ENCODE results near the gene GHDC.
A peak's percentile ranks its signal among the peaks of the same experiment; 100 is the strongest.

Gene GHDC

DNA sequence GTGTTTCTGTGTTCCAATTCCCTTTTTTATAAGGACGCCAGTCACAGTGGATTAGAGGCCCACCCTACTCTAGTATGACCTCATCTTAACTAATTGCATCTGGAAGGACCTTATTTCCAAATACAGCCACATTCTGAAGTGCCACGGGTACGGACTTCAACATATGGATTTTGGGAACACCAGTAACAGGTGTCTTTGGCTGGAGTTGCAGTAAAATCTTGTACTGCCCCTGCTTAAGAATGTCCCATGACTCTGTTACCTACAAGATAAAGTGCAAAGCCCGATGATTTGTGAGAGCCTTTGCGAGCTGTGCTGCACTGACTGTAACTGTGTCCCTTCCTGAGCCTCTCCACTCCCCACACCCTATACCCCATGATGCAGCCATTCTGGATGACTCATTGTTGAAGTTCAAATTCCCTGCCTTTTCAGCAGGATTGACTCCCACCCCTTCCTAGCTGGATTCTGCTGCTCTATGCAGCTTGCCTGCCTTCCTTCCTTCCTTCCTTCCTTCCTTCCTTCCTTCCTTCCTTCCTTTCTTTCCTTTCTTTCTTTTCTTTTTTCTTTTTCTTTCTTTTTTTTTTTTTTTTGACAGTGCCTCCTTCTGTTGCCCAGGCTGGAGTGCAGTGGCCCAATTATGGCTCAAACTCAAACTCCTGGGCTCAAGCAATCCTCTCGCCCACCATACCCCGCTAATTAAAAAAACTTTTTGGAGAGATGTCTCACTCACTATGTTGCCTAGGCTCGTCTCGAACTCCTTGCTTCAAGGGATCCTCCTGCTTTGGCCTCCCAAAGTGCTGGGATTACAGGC is 11.2 kb downstream of the GHDC start:
- DNase-seq (ENCODE audit: low read depth) = no peak

DNA sequence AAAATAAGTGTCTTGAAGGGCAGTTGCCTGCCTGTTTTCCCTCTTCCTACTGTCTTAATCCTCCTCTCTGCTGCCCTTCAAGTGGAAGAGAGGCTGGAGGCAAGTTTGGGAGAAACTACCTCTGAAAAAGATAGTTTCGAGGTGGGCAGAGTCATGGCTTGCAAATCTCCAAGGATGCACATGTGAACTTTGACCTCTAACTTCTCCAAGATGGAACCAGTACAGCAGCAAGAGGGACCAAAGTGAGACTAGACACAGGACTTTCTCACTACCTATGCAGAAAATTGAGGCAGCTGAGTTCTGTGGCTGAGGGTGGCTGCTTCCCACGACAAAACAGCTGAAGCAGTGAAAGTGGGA is 12.5 kb downstream of the GHDC start:
- no peak for DNase-seq (ENCODE audit: low read depth)

DNA sequence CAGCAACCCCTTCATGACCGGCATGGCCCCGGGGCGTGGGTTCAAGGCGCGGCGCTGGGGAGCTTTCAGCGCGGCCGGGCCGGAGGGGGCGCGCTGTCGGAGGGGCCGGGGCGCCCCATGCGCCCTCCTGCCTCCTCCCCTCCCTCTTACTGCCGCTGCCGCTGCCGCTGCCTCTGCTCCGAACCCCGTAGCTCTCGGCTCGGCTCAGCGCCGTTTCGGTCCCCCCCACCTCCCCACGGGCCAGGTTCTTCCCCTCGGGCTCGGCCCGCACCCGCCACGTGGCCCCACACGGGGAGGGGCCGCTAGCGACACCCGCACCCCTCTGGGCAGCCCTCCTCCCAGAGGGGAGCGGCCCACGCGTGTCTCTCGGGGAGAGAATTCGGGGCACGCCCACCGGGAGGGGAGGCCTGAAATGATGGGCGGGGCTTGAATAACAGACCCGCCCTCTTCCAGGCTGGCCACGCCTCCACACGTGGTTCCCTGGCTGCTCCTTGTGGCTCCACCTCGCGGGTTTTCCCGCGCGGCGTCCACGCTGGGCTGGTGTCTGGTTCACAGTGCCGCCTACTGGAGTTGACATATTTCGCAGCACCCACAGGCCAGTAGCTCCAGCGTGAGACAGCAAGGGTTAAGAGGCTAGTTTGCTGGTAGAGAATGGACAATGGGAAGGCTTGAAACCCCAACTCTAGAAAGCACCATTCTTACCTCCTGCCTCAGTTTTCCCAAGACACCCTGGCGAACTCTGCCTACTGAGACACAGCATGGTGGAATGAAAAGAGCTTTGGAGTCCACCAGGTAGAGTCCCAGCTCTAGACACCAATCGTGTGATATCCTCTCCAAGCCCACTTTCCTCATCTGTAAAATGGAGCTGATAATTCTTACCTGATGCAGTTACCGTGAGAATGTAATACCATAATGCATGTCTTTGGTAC is 13.1 kb downstream of the GHDC start, which contains the start of gene KCNH4:
Gene KCNH4 (minus strand): TSS at position 221 of the 929 bp plus-strand sequence. CDS start 197 bp downstream, at position 24.
- DNase-seq (ENCODE audit: low read depth) = peak; percentile 60

DNA sequence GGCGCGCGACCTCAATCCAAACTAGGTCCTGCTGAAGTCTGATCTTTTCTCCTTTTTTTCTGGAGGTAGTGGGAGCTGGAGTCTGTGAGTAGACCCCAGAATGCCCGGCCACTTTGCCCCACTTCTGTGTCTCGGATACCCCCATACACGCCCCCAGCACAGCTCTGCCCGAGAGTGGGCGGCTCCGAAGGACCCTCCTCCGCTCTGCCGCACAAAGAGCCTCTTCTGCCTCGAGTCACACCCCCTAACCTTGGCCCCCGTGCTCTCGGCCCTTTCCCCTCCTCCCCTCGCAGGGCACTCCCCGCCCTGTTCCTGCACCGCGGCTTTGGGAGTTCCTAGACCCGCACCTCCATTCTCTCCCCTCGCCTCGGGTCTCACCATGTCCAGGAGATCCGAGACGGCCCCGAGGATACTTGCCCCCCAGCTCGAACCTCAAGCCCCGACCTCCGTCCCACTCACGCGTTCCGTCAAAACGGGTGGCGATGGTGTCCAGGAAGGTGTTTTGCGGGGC is 13.8 kb downstream of the GHDC start:
- no peak for DNase-seq (ENCODE audit: low read depth)

DNA sequence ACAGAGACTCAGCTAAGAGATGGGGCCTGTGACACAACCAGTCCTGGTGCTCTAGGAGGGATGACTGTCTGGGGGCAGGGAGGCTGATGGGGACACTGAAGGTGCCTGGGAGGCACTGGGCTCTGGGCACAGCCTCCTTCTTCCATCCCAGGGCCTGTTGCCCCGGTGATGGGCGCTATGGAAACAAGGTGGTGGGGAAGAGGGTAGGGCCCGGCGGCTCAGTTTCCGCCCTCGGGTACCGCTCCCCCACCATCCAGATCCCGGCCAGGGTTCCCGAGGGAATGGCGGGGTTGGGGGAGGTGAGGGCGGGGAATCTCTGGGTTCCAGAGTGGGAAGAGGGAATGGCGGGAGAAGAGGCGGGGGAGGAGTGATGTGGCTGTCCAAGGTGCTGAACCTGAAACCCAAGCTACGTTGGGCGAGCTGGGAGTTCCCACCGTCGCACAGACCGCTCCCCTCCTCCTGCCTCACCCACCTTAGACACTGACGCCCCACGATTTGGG is 14.3 kb downstream of the GHDC start:
- DNase-seq (ENCODE audit: low read depth) = no peak

DNA sequence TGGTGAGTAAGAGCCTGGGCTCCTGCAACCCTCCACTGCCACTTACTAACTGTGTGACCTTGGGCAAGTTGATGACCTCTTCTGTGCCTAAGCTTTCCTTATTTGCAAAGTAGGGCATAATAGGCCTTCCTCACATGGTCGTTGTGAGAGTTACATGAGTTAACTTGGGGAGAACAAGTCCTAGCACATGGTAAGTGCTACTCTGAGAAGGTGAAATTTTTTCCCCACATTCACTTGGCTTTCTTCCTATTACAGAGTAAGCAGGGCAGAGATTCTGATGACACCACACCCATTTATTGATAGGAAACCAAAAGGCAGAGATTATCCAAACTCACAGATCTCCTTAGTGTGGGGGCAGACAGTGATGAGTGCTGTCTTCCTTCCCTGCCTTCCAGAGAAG is 15.0 kb downstream of the GHDC start:
- DNase-seq (ENCODE audit: low read depth) = no peak

DNA sequence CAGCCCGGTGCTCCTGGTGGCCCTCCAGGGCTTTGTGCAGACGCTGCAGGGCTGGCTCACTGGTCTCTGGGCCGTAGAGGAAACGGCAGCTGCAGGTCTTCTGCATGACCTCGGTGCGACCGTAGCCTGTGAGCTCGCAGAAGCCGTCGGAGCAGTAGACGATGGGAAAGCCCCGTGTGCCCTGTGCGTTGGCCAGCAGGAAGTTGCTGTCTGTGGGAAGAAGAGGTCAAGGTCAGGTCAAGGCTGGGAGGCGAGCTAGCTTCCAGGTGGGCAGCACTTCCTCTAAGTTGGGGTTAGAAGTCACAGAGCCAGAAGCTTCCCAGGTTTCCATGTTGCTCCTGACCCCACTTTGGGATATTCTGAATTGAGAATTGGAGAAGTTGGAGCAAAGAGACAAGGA is 15.5 kb downstream of the GHDC start:
- no peak for DNase-seq (ENCODE audit: low read depth)

DNA sequence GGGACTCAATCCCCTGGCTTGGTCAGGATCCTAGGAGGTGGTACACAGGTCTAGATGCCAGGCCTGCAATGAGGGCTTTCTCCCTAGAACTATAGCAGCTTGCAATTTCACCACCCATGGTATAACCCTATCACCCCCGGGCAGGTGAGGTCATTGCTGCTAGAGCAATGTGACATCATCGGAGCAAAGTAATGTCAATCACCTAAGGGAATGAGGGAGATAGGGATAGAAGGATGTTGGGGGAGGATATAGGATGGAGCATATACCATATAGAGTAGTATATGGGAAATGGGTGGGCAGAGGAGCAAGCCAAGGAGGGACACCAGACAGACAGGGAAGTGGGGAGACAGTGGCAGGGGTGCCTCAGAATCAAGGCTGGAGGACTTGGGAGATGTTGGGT is 16.6 kb downstream of the GHDC start:
- no peak for DNase-seq (ENCODE audit: low read depth)

DNA sequence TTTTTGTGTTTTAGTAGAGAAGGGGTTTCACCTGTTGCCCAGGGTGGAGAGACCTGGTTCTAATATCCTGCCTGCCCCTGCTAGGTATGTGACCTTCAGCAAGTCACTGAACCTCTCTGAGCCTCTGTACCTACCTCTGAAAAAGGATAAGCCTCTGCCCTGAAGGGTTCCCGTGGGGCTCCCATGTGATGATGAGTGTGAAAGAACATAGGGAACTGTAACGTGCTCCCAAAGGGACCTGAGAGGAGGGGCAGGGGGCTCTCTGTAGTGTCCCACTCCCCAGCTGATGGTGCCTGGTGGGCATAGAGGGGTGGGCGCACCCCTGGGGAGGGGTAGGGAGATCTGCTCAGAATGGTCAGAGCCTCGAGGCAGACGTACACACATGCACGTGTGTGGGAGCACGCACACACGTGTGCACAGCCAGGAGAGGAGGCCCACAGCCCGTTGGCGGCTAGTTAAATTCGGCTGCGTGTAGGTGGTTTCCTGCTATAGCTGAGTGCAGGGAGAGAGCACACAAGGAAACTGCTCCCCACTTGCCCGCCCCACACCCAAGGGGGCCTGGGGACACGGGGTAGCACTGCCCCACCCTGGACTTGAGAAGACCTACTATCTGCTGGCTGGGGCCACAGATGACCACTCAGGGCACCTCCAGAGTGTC is 20.0 kb downstream of the GHDC start:
- no peak for DNase-seq (ENCODE audit: low read depth)

DNA sequence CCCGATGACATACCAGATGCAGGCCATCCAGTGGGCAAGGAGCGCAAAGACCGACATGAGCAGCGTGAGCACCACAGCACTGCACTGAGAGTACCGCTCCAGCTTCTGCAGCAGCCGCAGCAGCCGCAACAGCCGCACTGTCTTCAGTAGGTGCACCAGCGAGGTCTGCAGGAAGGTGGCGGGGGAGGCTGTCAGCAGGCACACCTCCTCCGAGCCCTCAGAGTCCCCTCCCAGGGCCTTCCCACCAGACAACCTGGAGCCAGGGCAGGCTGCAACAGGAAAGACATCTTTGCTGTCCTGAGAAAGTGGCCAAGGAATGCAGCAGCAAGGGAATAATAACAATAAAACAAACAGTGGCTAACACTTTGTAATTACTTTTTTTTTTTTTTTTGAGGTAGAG is 22.5 kb downstream of the GHDC start:
- DNase-seq (ENCODE audit: low read depth) = no peak

DNA sequence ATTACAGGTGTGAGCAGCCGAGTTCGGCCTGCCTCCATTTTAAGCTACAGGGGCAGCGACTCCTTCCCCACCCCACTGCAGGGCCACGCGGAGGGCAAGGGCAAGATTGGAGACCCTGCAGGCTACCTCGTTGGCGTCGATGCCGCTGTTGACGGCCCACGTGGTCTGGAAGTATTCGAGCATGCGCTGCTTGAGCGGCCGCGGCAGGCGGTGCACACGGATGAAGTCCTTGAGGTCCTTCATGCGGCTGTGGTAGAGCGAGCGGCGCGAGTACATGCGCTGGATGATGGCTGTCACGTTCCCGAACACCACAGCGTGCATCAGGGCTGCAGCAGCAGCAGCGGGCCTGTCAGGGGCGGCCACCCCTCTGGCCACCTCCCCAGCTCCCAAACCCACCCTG is 24.9 kb downstream of the GHDC start:
- DNase-seq (ENCODE audit: low read depth) = no peak

DNA sequence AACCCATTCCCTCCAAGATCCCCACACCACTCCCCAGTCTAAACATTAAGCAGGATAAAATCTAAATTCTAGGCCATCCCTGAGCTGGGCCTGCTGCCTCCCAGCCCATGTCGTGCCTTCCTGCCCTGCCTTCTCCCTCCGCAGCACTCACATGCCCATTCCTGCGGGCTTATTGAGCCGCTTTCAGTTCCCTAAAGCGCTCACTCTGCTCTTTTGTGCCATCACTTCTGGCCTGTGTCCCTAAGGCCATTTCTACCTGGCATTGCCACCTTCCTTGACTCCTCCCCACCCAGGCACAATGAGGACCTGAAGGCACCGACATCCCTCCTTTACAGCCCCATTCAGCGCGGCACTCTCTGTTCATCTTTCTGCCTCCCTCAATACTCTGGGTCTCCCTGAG is 26.5 kb downstream of the GHDC start:
- DNase-seq (ENCODE audit: low read depth) = no peak

DNA sequence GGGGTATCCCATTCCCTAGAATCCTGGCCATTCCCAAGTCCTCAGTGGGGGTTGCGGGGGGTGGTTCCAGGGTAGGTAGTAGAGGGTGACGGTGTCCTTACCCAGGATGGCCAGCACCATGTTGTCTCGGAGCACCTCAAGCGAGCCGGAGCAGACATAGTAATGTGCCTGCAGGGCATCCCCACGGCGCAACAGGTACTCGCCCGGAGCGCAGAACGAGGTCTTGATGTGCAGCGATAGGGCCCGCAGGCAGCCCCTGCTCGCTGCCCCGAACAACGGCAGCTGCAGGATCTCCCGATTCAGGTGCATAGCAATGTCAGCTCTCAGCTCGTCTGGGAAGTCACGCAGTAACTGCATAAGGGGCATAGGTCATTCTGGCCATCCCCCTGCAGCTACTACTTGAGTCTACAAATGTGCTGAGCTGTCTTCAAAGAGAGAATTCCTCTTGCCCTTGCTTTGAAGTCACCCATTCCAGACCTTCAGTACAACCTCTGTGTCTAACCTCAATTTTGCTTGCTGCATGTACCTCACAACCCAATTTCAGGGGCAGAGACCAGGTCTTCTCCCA is 28.0 kb downstream of the GHDC start:
- DNase-seq (ENCODE audit: low read depth) = no peak

DNA sequence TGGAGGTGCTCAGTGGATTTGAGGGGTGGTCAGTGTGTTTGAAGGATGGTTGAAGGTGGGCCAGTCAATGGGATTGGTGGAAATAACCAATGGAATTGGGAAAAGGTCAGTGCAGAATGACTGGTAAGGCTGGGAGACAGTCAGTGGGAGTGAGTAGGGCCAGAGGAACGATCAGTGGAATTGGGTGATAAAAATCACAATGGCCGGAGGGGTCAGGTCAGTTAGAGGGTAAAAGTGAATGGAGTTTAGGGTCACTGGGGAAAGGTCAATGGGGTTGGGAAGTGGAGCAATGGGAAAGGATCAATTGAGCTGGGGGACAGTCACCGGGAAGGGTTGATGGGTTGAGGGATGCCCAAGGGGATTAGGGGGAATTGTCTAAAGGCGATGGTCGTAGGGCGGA is 28.5 kb downstream of the GHDC start:
- DNase-seq (ENCODE audit: low read depth) = no peak

DNA sequence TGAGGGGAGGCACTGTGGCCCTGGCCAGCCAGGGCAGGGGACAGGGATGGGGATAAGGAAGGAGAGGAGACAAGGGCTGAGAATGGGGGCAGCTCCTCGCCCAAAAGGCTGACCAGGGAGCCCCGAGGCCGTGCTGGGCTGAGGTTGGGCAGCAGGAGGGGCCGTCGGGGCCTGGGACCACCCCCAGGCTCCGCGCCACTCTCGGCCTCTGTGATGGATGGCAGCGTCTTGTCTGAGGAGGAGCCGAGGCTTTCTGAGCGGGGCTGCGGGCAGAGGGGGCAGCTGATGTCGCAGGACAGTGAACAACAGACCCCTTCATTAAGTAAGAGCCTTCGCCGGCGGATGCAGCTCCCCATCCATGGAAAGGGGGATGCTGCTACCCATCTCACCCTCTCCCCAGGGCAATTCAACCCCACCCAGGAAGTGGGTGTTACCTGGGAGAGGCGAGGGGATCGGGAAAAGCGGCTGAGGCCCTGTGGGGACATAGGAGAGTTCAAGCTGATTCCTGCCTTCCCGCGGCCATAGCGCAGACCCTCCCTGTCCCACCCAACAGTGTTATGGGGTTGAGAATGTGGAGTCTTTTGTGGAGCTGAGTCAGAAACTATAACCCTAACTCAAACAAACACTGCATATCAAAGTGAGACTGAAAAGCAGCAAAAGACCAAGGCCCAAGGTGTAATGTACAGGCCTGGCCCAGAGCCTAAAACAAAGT is 30.4 kb downstream of the GHDC start:
- no peak for DNase-seq (ENCODE audit: low read depth)

DNA sequence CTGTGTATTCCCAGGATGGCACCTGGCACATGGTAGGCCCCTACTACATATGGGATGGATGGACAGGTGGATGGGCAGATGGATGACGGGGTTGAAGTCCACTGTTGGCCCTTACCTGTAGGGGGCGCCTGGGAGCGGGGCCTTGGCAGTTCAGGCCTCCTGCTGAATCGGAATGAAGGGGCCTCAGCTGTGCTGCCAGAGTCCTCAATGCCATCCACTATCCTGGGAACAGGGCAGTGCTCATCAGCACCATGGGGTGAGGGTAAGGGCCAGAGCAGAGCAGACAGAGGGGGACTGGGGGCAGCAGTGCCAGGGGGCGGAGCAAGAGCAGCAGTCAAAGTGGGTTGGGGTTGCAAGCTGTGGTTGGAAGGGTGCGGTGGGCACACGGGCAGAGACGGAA is 31.2 kb downstream of the GHDC start:
- DNase-seq (ENCODE audit: low read depth) = no peak

DNA sequence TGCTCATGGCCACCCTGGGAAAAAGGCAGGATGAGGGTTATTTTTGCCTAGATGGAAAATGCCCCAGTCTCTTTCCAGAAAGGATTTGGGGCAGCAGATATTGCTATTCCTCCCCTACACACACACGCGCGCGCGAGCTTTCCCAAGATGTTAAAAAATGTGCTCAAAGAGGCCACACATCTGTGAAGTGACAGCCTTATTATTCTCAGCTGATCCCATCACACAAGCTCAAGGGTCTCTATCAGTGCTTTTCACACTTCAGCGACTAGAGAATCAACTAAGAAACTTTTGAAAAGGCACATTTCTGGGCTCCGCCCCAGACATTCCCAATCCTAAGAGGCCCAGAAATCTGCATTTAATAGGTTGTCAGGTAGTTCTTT is 33.8 kb downstream of the GHDC start:
- DNase-seq (ENCODE audit: low read depth) = no peak

DNA sequence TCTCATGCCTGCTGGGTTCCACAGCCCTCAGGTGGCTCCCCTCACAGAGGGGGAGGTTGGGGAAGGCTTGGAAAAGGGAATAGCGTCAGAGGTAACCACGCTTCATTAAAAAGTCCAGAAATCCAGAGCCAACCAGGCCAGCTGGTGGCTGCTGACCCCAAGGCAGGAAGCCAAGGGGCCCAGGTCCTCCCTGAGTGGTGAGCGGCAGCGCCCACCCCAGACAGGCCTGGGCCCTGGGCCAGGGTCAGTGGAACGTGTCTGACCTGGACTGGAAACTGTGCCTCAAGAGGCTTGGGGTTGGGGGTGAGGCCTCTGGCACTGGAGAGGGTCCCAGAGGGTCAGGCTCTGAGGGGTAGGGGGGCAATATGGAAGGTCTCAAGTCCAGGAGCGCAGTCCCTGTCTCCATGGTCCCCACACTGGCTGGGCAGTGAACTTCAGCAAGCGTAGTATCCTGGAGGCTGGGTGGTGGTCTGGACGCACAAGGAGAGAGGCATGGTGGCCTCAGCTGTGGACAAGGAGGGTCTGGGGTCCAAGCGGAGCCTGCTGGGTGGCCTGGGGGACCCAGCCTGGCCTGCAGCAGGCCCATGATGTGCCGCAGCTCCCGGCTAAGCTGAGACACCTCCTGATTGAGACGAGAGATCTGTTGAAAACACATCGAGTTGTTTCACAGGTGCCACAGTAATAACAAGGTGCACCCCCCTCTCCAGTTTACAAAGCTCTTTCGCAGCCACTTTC is 34.3 kb downstream of the GHDC start:
- no peak for DNase-seq (ENCODE audit: low read depth)

DNA sequence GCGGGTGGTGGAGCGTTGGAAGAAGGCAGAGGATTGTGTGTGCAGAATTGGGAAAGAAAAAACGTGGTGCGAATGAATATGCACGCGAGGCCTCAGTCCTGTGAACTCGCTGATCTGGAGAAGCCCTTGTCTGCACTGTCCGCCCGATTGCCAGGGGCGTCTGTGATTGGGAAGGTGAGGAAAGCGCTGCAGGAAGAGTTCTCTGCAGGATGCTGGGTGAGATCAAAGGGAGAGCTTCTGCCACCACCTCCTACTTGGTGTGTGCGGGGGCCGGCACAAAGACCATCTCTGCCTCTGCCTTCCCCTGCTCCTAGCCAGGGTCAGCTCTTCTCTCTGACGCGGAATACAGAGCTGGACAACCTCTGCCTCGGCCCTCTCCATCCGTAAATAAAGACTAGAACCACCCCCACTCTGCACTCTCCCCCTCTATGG is 38.7 kb downstream of the GHDC start:
- no peak for DNase-seq (ENCODE audit: low read depth)

DNA sequence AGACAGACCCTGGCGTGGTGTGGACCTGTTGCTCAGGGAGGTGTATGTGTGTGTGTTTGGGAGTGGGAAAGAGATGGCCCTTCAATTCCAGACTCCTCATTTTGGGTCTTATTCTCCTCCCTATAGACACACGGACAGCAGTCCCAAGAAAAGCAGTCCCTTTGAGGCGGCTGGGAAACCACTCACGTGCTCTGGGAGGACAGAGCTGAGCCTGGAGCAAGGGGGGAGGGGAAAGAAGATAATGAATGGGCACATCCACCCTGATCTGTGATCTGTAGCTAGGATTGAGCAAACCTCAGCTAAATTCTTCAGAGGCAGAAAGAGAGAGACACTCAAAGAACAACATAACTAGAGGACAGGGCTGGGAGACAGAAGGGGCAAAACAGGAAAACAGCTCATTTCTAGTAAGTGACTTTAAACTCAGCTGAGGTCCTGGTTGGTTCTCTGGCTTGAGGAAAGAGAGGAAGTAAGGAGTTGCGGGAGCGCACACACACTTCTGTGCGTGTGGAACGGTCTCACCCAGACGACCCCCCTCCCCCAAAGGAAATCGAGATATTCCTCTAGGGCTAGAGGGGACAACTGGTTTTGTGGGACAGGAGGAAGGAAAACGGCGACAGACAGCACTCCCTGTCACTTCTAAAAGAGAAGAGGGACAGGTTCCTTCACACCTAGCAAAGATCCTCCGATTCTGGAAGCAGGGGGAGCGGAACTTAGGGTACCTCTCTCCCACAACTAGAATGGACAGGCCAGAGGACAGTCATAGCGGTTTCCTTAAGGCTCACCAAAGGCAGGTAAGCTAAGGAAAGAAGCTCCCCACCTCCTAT is 40.2 kb downstream of the GHDC start:
- no peak for DNase-seq (ENCODE audit: low read depth)

All from stimulated activated CD8-positive, alpha-beta memory T cell treated with anti-CD3 and anti-CD28 coated beads, Interleukin-15, amount 100 ng/mL, for 24 hours (primary cell).